Endothelial cell of umbilical vein (primary cell): ENCODE measurements around the gene IMPA2. TPM values are rescaled to one million over a fixed set of nuclear protein-coding genes. Genes with fewer than 3 reads are reported as not detected.

Experiments used
- BruUV-seq: library from RNA; stranded (reverse); fragments of 400-500 nt; replicated peaks from 2 replicates; lab custom pipeline; 2021; lab: Mats Ljungman, UMichigan
- CTCF ChIA-PET: fragments of 300-600, 350-600 bp; sonication (Branson Sonifier 250); formaldehyde crosslinking; loops from one replicate; lab custom pipeline; 2021; ENCODE audit warnings: antibody characterized with exemption, inconsistent platforms; lab: Charles Lee
- POLR2A ChIA-PET: fragments of 300-600, 350-600 bp; sonication (Branson Sonifier 250); formaldehyde crosslinking; loops from one replicate; lab custom pipeline; 2021; ENCODE audit warnings: antibody characterized with exemption, inconsistent platforms; lab: Charles Lee
- DNase-seq: peaks from one replicate; pipeline ENCODE4 v3.0.0-alpha.2; 2011; ENCODE audit warnings: low read depth, low spot score
- FAIRE-seq: peaks from 2 replicates; lab custom pipeline; 2011; peaks lifted over from hg19 to GRCh38; lab: Jason Lieb, UNC
- H2AFZ ChIP-seq: 2 replicates; pipeline ENCODE4 v1.6.0; 2012; ENCODE audit warnings: low read depth, low read length, control low read depth, inconsistent platforms
- H3K27ac ChIP-seq: 2 replicates; pipeline ENCODE4 v1.5.1; 2011; ENCODE audit warnings: low read depth, mild to moderate bottlenecking, control low read depth, low read length, moderate library complexity; ENCODE audit not compliant: insufficient read depth
- H3K27me3 ChIP-seq, 2 experiments: 2 replicates each; pipeline versions ENCODE4 v1.6.0 to v1.6.1; 2011; ENCODE audit warnings: low read length in 2 of 2, mixed read lengths in 1 of 2; ENCODE audit not compliant: control insufficient read depth in 2 of 2, insufficient read depth in 2 of 2
- H3K36me3 ChIP-seq, 2 experiments: 2 replicates in 1 of 2; 3 replicates in 1 of 2; pipeline ENCODE4 v1.5.1; 2011; ENCODE audit warnings: low read length in 2 of 2, mild to moderate bottlenecking in 1 of 2, moderate library complexity in 1 of 2; ENCODE audit not compliant: control insufficient read depth in 2 of 2, insufficient read depth in 2 of 2; ENCODE audit errors: extremely low read depth in 1 of 2
- H3K4me1 ChIP-seq: 3 replicates; pipeline ENCODE4 v1.5.1; 2011; ENCODE audit warnings: mild to moderate bottlenecking, low read length; ENCODE audit not compliant: control insufficient read depth, insufficient read depth; ENCODE audit errors: extremely low read depth
- H3K4me2 ChIP-seq: 2 replicates; pipeline ENCODE4 v1.6.1; 2011; ENCODE audit warnings: low read length, control low read depth, mixed read lengths; ENCODE audit not compliant: insufficient read depth
- H3K4me3 ChIP-seq, 3 experiments: fragments of 200-600 bp in 1 of 3; sonication (generic), shearing (Covaris generic) in 1 of 3; replicated peaks in 1 of 3; 2 replicates each; pipeline ENCODE4 v1.5.1; 2011 to 2016; ENCODE audit warnings: control low read depth in 3 of 3, low read length in 3 of 3, mild to moderate bottlenecking in 2 of 3, inconsistent platforms in 1 of 3, low read depth in 1 of 3, moderate library complexity in 1 of 3; ENCODE audit not compliant: insufficient read depth in 1 of 3
- H3K79me2 ChIP-seq: 2 replicates; pipeline ENCODE4 v1.6.0; 2012; ENCODE audit warnings: low read length, inconsistent platforms; ENCODE audit not compliant: control insufficient read depth, insufficient read depth
- H3K9ac ChIP-seq: replicated peaks from 2 replicates; pipeline ENCODE3; 2011; ENCODE audit warnings: low read length, control low read depth; ENCODE audit not compliant: insufficient read depth; ENCODE audit errors: extremely low read depth
- H3K9me1 ChIP-seq: replicated peaks from 3 replicates; pipeline ENCODE4 v1.6.0; 2011; ENCODE audit warnings: mild to moderate bottlenecking, low read length; ENCODE audit not compliant: control insufficient read depth, insufficient read depth; ENCODE audit errors: extremely low read depth
- H3K9me3 ChIP-seq: replicated peaks from 2 replicates; pipeline ENCODE4 v1.5.1; 2012; ENCODE audit warnings: low read length, inconsistent platforms; ENCODE audit not compliant: control insufficient read depth, insufficient read depth
- H4K20me1 ChIP-seq: replicated peaks from 2 replicates; pipeline ENCODE3; 2011; ENCODE audit warnings: mild to moderate bottlenecking, low read length; ENCODE audit not compliant: control insufficient read depth, insufficient read depth; ENCODE audit errors: extremely low read depth
- EZH2 ChIP-seq: IDR thresholded peaks from 2 replicates; pipeline ENCODE4 v1.6.1; 2012; ENCODE audit warnings: borderline replicate concordance, low read depth, mild to moderate bottlenecking, moderate library complexity, low read length, inconsistent platforms; ENCODE audit not compliant: severe bottlenecking
- FOS ChIP-seq: IDR thresholded peaks from 2 replicates; pipeline ENCODE4 v1.6.1; 2011; ENCODE audit warnings: mild to moderate bottlenecking, low read length, moderate library complexity, borderline replicate concordance; ENCODE audit not compliant: insufficient read depth
- GATA2 ChIP-seq: IDR thresholded peaks from 2 replicates; pipeline ENCODE4 v1.7.0; 2011; ENCODE audit warnings: low read depth, mild to moderate bottlenecking, moderate library complexity, mixed read lengths, low read length; ENCODE audit not compliant: insufficient read length, insufficient read depth
- JUN ChIP-seq: IDR thresholded peaks from 2 replicates; pipeline ENCODE4 v1.6.1; 2011; ENCODE audit warnings: borderline replicate concordance, low read depth; ENCODE audit not compliant: insufficient read length, insufficient read depth
- MYC ChIP-seq: IDR thresholded peaks from one replicate; pipeline ENCODE4 v1.6.1; 2011; ENCODE audit warnings: mild to moderate bottlenecking, low read depth, low read length
- POLR2A ChIP-seq: IDR thresholded peaks from 2 replicates; pipeline ENCODE4 v1.6.1; 2012; ENCODE audit warnings: low read depth, mild to moderate bottlenecking, control low read depth, low read length
- POLR2AphosphoS5 ChIP-seq: IDR thresholded peaks from 2 replicates; pipeline ENCODE4 v1.6.1; 2012; ENCODE audit warnings: low read depth, mild to moderate bottlenecking, control low read depth, low read length, moderate library complexity; ENCODE audit not compliant: insufficient read depth
- dilution Hi-C: fragments of 300-500 bp; cut with MboI; formaldehyde crosslinking; loops from one replicate; pipeline ENCODE4 v1.15.0; 2019; ENCODE audit warnings: low sequenced_read_pairs; ENCODE audit not compliant: extremely low pct_ligation_motif_present
- intact Hi-C: fragments of 100-400 bp; cut with micrococcal nuclease; formaldehyde crosslinking; loops from one replicate; pipeline ENCODE4 v1.10.0; 2022
- polyA plus RNA-seq, 4 experiments: library from polyadenylated mRNA; depleted of rRNA in 3 of 4; stranded (reverse) in 3 of 4; unstranded in 1 of 4; fragments of >200 nt; gene quantifications; 2 replicates each; pipeline versions ENCODE4 v1.2.1 to v1.2.3, GENCODE V29; 2011 to 2012; ENCODE audit warnings: missing spikeins in 1 of 4
- total RNA-seq: library from RNA; stranded (reverse); gene quantifications from 2 replicates; pipeline ENCODE4 v1.2.3, GENCODE V29; 2021
- TF ChIP-seq, protein P1 (sequence below): IDR thresholded peaks from 2 replicates; pipeline ENCODE4 v1.6.1; 2011; ENCODE audit not compliant: insufficient read depth, insufficient read length
- TF ChIP-seq, protein P2 (sequence below), 2 donors: IDR thresholded peaks; 1 replicate in 1 of 2; 2 replicates in 1 of 2; pipeline ENCODE4 v1.5.1; 2011; ENCODE audit warnings: low read length in 2 of 2, mild to moderate bottlenecking in 2 of 2, moderate library complexity in 2 of 2, control low read depth in 1 of 2, inconsistent platforms in 1 of 2, low read depth in 1 of 2; ENCODE audit not compliant: insufficient read depth in 1 of 2; ENCODE audit errors: extremely low read depth in 1 of 2

IMPA2 gene
- total and polyA plus RNA-seq, 2 donors (not counting 3 experiments of a cell fraction or from before 2014, with no cell fraction given): 6.1 to 8.0 TPM

DNA sequence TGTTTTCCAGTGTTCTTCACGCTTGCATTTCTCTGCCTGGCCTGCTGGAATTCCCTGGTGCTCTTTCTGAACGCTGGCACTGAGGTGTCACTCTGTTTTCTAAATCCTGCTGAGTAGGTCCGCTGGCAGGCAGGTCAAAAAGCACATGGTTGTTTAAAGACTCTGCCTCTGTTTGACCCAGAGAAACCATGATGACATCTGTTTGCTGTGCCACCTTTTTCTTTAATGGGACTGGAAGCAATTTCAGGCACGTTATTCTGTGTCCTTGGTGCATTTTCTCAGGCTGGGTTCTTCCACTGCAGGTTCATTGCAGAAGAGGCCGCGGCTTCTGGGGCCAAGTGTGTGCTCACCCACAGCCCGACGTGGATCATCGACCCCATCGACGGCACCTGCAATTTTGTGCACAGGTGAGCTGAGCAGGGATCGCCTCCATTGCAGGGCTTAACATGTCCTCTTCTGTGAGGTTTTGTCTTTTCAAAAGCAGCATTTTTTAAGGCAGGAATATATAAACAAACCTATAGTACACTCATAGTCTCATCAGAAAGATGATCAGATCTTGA, 28.4 kb downstream of the IMPA2 start:
- ChIA-PET CTCF (interaction anchor here (1.1 kb wide), 1 partner anchor 14 kb away, joined by 3 read pairs; no protein-coding TSS in a partner anchor), POLR2A (no interaction called here)
- no peak overlapping the region for H3K9ac ChIP-seq
- intact Hi-C loops: no loop called here
- FAIRE-seq (no peak), DNase-seq (no peak)
- no peak overlapping the region for H3K4me3 ChIP-seq
- H2AFZ ChIP-seq: no peak overlapping the region
- H3K9me3 ChIP-seq: no peaks in the 10 kb centered on the region
- dilution Hi-C loops: no loop called here
- no peaks in the 10 kb centered on the region for H4K20me1 ChIP-seq
- no TSS peak for BruUV-seq
- no peak for TF ChIP-seq EZH2
- TF ChIP-seq JUN: no peak
- no peak overlapping the region for H3K27ac ChIP-seq
- no peaks in the 10 kb centered on the region for H3K4me1 ChIP-seq
- H3K4me2 ChIP-seq: no peak overlapping the region
- H3K9me1 ChIP-seq: no peaks in the 10 kb centered on the region
- no peaks in the 10 kb centered on the region for H3K36me3 ChIP-seq
- no peaks in the 10 kb centered on the region for H3K79me2 ChIP-seq
- H3K27me3 ChIP-seq: no peaks in the 10 kb centered on the region

DNA sequence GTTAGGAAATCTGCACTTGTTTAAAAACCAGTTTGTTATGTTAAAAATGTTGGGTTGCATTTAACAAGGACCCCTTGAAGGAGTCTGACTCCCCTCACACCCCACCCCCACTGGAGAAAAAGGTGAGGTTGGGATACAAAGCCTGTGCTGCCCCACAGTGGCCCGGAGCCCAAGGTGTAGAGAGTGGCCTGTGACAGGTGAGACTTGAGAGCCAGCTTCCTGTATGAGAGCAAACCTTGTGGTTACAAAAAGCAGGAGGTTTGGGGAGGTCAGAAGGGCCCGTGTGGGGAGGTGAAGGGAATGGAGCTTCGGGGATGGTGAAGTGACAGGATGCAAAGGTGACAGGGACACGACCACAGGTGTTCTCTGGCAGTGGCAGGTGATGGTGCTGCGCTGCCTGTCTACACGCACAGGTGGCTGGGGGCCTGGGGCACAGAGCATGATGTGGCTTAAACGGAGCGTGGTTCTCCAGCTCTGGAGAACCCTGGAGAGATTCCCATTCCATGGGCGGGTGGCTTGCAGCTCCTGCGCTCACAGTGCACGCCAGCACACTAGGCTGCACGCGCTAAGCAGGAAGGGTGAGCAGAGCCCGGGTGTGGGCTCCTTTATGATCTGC, 29.0 kb downstream of the IMPA2 start:
- Histone ChIP-seq H3K4me3 (no peak overlapping the region), H3K4me1 (no peaks in the 10 kb centered on the region), H3K9me1 (no peaks in the 10 kb centered on the region), H3K9me3 (no peaks in the 10 kb centered on the region), H4K20me1 (no peaks in the 10 kb centered on the region), H2AFZ (no peak overlapping the region), H3K27me3 (no peaks in the 10 kb centered on the region), H3K9ac (no peak overlapping the region), H3K79me2 (no peaks in the 10 kb centered on the region), H3K36me3 (no peaks in the 10 kb centered on the region), H3K4me2 (no peak overlapping the region), H3K27ac (no peak overlapping the region)
- ChIA-PET POLR2A (no interaction called here), CTCF (no interaction called here)
- intact Hi-C loops (no loop called here), dilution Hi-C loops (no loop called here)
- no peak for FAIRE-seq
- no peak for TF ChIP-seq FOS
- TF ChIP-seq POLR2AphosphoS5: no peak
- TF ChIP-seq, protein P1, sequence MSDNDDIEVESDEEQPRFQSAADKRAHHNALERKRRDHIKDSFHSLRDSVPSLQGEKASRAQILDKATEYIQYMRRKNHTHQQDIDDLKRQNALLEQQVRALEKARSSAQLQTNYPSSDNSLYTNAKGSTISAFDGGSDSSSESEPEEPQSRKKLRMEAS: no peak
- TF ChIP-seq GATA2: no peak
- no peak for TF ChIP-seq JUN
- no peak for TF ChIP-seq POLR2A
- TF ChIP-seq, protein P2, sequence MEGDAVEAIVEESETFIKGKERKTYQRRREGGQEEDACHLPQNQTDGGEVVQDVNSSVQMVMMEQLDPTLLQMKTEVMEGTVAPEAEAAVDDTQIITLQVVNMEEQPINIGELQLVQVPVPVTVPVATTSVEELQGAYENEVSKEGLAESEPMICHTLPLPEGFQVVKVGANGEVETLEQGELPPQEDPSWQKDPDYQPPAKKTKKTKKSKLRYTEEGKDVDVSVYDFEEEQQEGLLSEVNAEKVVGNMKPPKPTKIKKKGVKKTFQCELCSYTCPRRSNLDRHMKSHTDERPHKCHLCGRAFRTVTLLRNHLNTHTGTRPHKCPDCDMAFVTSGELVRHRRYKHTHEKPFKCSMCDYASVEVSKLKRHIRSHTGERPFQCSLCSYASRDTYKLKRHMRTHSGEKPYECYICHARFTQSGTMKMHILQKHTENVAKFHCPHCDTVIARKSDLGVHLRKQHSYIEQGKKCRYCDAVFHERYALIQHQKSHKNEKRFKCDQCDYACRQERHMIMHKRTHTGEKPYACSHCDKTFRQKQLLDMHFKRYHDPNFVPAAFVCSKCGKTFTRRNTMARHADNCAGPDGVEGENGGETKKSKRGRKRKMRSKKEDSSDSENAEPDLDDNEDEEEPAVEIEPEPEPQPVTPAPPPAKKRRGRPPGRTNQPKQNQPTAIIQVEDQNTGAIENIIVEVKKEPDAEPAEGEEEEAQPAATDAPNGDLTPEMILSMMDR (IDR thresholded peaks at IDR 0.05; ENCODE audit: extremely low read depth in 1 of 2, insufficient read depth in 1 of 2, low read depth in 1 of 2, low read length in 2 of 2): no peak
- TF ChIP-seq EZH2: no peak
- TF ChIP-seq MYC: no peak
- no peak for DNase-seq
- no TSS peak for BruUV-seq
